Panc1 (cell line): ENCODE results near the gene LSM8.

Source experiments
- SIN3A ChIP-seq: IDR thresholded peaks from 2 replicates; pipeline ENCODE4 v1.6.1; 2012; ENCODE audit warnings: low read depth, mild to moderate bottlenecking, low read length, moderate library complexity, borderline replicate concordance; ENCODE audit not compliant: insufficient read depth
- TF ChIP-seq, protein P1 (sequence below): fragments of 450-650 bp; IDR thresholded peaks from 2 replicates; pipeline ENCODE4 v1.5.1; 2017; ENCODE audit warnings: mild to moderate bottlenecking
- TF ChIP-seq, protein P2 (sequence below), 2 experiments: IDR thresholded peaks; 2 replicates each; pipeline ENCODE4 v1.6.1; 2011 to 2012; ENCODE audit warnings: low read depth in 2 of 2, control low read depth in 1 of 2, low read length in 1 of 2, mild to moderate bottlenecking in 1 of 2, moderate library complexity in 1 of 2; ENCODE audit not compliant: insufficient read depth in 1 of 2

DNA sequence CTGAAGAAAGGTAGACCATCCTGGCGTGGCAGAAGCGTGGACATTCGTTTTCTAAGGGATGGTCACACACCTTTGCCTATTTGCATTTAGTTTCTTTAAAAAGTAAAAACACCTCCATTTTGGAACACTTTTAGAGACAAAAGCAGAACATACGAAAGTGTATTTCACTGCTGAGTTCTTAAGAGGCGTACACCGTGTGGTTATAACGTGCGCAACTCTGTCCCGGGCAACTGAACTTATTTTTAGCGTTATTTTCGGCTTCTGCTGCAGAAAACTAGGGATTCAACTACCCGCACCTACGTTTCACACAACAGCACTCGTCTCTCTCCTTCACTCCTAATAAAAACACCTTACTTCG, 557 bp upstream of the LSM8 start:
- TF ChIP-seq, protein P1, sequence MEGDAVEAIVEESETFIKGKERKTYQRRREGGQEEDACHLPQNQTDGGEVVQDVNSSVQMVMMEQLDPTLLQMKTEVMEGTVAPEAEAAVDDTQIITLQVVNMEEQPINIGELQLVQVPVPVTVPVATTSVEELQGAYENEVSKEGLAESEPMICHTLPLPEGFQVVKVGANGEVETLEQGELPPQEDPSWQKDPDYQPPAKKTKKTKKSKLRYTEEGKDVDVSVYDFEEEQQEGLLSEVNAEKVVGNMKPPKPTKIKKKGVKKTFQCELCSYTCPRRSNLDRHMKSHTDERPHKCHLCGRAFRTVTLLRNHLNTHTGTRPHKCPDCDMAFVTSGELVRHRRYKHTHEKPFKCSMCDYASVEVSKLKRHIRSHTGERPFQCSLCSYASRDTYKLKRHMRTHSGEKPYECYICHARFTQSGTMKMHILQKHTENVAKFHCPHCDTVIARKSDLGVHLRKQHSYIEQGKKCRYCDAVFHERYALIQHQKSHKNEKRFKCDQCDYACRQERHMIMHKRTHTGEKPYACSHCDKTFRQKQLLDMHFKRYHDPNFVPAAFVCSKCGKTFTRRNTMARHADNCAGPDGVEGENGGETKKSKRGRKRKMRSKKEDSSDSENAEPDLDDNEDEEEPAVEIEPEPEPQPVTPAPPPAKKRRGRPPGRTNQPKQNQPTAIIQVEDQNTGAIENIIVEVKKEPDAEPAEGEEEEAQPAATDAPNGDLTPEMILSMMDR, result no peak
- TF ChIP-seq, protein P2, sequence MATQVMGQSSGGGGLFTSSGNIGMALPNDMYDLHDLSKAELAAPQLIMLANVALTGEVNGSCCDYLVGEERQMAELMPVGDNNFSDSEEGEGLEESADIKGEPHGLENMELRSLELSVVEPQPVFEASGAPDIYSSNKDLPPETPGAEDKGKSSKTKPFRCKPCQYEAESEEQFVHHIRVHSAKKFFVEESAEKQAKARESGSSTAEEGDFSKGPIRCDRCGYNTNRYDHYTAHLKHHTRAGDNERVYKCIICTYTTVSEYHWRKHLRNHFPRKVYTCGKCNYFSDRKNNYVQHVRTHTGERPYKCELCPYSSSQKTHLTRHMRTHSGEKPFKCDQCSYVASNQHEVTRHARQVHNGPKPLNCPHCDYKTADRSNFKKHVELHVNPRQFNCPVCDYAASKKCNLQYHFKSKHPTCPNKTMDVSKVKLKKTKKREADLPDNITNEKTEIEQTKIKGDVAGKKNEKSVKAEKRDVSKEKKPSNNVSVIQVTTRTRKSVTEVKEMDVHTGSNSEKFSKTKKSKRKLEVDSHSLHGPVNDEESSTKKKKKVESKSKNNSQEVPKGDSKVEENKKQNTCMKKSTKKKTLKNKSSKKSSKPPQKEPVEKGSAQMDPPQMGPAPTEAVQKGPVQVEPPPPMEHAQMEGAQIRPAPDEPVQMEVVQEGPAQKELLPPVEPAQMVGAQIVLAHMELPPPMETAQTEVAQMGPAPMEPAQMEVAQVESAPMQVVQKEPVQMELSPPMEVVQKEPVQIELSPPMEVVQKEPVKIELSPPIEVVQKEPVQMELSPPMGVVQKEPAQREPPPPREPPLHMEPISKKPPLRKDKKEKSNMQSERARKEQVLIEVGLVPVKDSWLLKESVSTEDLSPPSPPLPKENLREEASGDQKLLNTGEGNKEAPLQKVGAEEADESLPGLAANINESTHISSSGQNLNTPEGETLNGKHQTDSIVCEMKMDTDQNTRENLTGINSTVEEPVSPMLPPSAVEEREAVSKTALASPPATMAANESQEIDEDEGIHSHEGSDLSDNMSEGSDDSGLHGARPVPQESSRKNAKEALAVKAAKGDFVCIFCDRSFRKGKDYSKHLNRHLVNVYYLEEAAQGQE (IDR thresholded peaks at IDR 0.05; ENCODE audit: insufficient read depth in 1 of 2, low read depth in 2 of 2, low read length in 1 of 2), result no peak
- no peak for TF ChIP-seq SIN3A
